HCT116 (cell line): ENCODE measurements around the gene GNB5.

ENCODE experiments used
- EGR1 ChIP-seq: IDR thresholded peaks from 2 replicates; pipeline ENCODE4 v1.6.1; 2012; ENCODE audit warnings: low read depth
- EZH2 ChIP-seq: fragments of 200-600 bp; sonication (generic); IDR thresholded peaks from 2 replicates; pipeline ENCODE4 v1.6.1; 2017; ENCODE audit warnings: antibody characterized with exemption, mixed run types
- EZH2phosphoT487 ChIP-seq: fragments of 200-600 bp; IDR thresholded peaks from 2 replicates; pipeline ENCODE4 v1.6.1; 2018; ENCODE audit warnings: antibody characterized with exemption, borderline replicate concordance
- POLR2A ChIP-seq: IDR thresholded peaks from 2 replicates; pipeline ENCODE4 v1.7.0; 2011; ENCODE audit warnings: borderline replicate concordance; ENCODE audit not compliant: insufficient read depth, insufficient read length; ENCODE audit errors: extremely low read depth
- POLR2AphosphoS5 ChIP-seq: IDR thresholded peaks from 2 replicates; pipeline ENCODE4 v1.6.1; 2011; ENCODE audit warnings: mild to moderate bottlenecking, low read depth, low read length, moderate library complexity
- RAD21 ChIP-seq: IDR thresholded peaks from 2 replicates; pipeline ENCODE4 v1.6.1; 2012; ENCODE audit warnings: low read depth, mild to moderate bottlenecking
- SP1 ChIP-seq: IDR thresholded peaks from 2 replicates; pipeline ENCODE4 v1.6.1; 2012; ENCODE audit warnings: low read depth
- ZFX ChIP-seq: fragments of 450-650 bp; IDR thresholded peaks from 2 replicates; pipeline ENCODE4 v1.6.1; 2017
- TF ChIP-seq, protein P1 (sequence below), 3 experiments: fragments of 200-600 bp in 1 of 3; sonication (generic) in 1 of 3; IDR thresholded peaks in 2 of 3; conservative IDR thresholded peaks in 1 of 3; 2 replicates each; pipeline ENCODE4 v1.5.1; 2012 to 2017; ENCODE audit warnings: low read depth in 2 of 3, low read length in 2 of 3, antibody characterized with exemption in 1 of 3, borderline replicate concordance in 1 of 3, control low read depth in 1 of 3, mild to moderate bottlenecking in 1 of 3, mixed read lengths in 1 of 3, mixed run types in 1 of 3, moderate library complexity in 1 of 3; ENCODE audit not compliant: insufficient read depth in 1 of 3
- TF ChIP-seq, protein P2 (sequence below): IDR thresholded peaks from 2 replicates; pipeline ENCODE4 v1.6.1; 2012
- TF ChIP-seq, protein P3 (sequence below): IDR thresholded peaks from 2 replicates; pipeline ENCODE4 v1.6.1; 2012

DNA sequence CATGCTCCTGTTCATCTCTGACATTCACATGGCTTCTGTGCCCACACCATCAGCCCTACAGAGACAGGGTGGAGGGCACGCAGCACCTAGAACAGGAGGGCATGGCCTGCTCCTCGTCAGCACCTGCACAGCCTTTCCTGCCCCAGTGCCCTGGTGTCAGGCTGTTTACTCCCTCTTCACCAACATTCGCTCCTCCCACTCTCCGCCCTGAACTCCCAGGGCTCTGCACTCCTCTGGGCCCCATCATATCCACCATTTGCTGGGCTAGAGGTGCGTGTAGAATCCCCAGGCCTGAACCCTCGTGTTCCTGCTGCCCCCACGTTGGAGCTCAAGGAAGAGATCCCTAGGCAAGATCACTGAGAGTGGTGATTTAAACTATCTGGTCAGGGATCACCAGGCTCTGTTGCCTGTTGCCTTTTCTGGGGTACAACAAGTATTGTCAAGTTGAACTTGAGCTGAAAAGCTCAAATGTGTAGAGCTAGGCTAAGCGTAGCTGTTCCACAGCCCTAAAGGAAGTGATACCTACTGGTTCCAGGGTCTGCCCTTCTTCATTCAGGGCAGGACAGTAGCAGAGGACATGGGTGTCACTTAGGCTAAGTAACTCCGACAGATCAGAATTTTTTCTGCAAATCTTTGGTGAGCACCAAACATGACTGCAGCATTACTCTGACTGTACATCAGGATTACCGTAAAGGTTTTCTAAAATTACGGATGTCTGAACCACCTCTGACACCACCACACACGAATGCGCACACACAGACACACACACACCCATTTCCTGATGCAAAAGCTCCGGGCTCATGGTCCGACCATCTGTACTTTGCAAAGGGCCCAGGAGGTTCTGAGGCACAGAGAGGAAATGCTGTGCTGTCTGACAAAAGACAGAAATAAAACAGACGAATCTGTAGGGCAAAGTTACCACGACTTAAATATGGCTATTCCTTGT is 43.7 kb upstream of the GNB5 start:
- TF ChIP-seq, protein P1, sequence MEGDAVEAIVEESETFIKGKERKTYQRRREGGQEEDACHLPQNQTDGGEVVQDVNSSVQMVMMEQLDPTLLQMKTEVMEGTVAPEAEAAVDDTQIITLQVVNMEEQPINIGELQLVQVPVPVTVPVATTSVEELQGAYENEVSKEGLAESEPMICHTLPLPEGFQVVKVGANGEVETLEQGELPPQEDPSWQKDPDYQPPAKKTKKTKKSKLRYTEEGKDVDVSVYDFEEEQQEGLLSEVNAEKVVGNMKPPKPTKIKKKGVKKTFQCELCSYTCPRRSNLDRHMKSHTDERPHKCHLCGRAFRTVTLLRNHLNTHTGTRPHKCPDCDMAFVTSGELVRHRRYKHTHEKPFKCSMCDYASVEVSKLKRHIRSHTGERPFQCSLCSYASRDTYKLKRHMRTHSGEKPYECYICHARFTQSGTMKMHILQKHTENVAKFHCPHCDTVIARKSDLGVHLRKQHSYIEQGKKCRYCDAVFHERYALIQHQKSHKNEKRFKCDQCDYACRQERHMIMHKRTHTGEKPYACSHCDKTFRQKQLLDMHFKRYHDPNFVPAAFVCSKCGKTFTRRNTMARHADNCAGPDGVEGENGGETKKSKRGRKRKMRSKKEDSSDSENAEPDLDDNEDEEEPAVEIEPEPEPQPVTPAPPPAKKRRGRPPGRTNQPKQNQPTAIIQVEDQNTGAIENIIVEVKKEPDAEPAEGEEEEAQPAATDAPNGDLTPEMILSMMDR (IDR thresholded peaks at IDR 0.05 in 2 of 3, conservative IDR thresholded peaks at IDR 0.05 in 1 of 3; ENCODE audit: borderline replicate concordance in 1 of 3, insufficient read depth in 1 of 3, low read depth in 2 of 3, low read length in 2 of 3) = no peak
- TF ChIP-seq ZFX (no peak), POLR2A (no peak), EGR1 (no peak), POLR2AphosphoS5 (no peak), EZH2phosphoT487 (no peak), SP1 (no peak), EZH2 (no peak), RAD21 (no peak)
- TF ChIP-seq, protein P2, sequence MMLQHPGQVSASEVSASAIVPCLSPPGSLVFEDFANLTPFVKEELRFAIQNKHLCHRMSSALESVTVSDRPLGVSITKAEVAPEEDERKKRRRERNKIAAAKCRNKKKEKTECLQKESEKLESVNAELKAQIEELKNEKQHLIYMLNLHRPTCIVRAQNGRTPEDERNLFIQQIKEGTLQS = no peak
- TF ChIP-seq, protein P3, sequence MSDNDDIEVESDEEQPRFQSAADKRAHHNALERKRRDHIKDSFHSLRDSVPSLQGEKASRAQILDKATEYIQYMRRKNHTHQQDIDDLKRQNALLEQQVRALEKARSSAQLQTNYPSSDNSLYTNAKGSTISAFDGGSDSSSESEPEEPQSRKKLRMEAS = no peak
